Measurements from ENCODE around the gene TCF23. TPM values are rescaled to one million over a fixed set of nuclear protein-coding genes. Genes with fewer than 3 reads are reported as not detected.
"Not testable (repeated sequence)": the region's sequence is repeated elsewhere in the genome, so short reads cannot be mapped to it uniquely, and the experiment has no call there.

The TCF23 gene
- polyA plus RNA-seq, 3 donors: 0.50 to 0.66 (median 0.55) TPM

DNA sequence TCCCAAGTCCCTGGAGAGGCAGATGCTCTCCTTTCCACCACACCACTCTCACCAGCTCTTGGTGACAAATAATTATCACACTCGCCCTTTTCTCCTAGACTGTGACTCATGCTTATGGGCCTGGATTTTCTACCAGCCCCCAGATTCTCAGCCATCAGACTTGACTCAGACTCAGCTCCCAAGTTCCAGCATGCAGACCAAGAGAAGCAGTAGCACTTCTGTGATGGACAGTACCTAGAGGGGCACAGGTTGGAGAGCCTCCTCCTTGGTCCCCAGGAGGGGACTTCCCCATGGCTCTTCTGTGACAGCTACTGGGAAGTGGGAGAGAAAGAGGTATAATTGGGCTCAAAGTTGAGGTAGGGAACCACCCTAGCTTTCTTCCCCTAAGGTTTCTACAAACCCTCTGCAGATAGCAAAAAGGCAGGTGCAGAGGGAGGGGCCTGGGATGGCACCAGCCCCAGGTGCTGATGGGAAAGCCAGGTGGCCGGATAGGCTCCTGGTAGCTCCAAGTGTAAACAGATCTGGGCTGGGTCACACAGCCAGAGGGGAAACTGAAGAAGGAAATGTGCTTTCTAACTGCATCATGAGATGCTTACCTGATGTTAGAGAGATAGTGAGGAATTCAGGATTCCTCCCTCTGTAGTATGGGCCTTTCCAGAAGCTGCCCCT lies 4.1 kb downstream of the TCF23 start:
- DNase-seq: no peak

DNA sequence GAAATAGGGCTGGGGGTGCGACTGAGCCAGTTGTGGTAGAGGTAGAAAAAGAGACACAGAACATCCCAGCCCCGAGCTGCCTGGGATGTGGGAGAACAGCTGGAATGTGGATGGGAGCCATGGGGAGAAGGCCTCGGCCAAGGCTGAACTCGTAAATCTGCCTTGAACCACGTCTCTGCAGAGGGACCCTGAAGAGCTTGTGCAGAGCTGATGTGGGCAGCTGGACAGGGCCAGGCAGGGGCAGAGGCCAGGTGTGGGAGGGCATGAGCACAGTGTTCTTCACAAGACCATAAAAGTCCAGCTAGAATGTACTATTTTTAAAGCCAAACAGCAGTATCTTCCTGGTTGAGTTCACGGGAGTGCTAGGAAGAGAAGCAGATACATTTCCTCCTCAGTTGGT lies 5.7 kb downstream of the TCF23 start:
- DNase-seq: peak; percentile 63

DNA sequence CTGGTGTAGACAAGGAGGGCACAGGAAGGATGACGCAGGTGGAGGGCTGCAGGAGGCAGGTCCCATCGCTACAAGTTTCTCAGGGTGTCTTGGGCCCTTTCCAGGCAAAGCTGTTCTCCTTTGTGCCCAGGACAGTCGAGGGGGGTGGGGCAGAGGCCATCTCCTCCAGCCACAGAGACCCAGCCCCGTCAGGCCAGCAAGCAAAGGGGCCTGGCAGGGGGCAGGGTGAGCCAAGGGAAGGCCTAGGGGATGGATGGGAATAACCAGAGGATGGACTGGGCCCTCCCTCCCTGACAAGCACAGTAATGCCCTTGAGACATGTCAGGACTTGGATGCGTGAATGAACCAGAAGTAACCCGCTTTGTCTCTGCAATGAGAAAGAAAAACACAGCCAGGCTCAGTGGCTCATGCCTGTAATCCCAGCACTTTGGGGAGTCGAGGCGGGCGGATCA lies 6.3 kb downstream of the TCF23 start:
- no peak for DNase-seq

DNA sequence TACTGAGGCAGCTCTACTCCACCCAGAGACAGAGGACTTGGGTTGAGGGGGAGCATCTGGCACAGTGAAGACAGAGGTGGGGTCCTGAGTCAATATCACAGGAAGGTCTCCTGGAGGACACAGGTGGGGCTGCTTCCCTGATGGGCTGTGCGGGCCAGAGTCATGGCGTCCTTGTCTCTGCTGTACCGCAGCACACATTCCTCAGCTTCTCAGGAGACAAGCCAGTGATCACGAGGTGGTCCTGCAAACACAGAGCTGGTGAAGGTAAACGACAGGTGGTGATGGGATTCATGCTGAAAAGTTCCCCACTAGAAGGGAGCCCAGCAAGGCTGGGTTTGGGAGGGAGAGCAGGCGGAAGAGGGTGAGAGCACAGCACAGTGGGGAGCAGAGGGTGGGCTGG lies 9.7 kb downstream of the TCF23 start:
- no peak for DNase-seq

- DNase-seq: no peak
These were observed 10.5 kb downstream of the TCF23 start for GRCh38 chr2:27159271-27159670.

DNA sequence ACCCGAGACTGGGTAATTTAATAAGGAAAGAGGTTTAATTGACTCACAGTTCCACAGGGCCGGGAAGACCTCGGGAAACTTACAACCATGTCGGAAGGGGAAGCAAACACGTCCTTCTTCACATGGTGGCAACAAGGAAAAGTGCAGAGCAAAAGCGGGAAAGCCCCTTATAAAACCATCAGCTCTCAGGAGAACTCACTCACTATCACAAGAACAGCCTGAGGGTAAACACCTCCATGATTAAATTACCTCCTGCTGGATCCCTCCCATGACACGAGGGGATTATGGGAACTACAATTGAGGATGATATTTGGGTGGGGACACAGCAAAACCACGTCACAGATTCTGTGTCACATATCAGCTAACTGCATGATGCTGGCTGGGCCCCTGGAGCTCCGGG lies 11.4 kb downstream of the TCF23 start:
- no peak for DNase-seq

- no peak for DNase-seq
These were observed 13.6 kb downstream of the TCF23 start for GRCh38 chr2:27162151-27163121.

GRCh38 chr2:27164960-27165763 lies 16.4 kb downstream of the TCF23 start:
- DNase-seq: no peak

- DNase-seq: no peak
These were observed 22.0 kb downstream of the TCF23 start for GRCh38 chr2:27170581-27171337.

DNA sequence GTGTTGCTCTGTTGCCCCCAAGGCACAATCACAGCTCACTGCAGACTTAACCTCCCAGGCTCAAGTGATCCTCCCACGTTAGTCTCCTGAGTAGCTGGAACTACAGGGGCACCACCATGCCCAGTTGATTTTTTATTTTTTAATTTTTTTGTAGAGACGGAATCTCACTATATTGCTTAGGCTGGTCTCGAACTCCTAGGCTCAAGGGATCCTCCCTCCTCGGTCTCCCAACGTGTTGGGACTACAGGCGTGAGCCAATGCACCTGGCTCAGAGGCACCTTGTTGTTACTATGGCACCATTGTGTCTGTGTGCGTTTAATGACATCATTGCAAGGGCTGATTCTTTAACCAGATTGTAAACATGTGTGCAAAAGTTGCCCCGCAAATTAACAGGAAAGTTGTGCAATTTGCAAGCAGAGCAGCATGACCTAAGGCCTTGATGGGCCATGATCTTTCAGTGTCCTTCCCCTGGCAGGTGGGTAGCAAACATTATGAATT lies 22.6 kb downstream of the TCF23 start:
- DNase-seq: no peak

DNA sequence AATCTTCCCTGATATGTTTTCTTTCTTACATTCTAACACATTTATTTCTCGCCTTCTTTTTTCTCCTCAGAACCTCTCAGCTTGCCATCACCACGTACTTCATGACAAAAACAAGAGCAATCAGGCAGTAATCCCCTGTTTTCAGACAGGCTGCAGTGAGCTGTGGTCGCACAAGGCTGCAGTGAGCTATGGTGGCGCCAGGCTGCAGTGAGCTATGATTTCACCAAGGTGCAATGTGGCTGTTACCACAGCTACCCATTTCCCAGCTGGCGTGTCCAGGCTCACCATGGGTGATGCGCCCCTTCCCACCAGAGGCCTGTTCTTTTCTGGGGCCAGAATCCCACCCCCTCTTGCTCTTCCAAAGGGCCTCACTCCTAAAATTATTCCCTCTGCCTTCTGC lies 25.8 kb downstream of the TCF23 start:
- no peak for DNase-seq

DNA sequence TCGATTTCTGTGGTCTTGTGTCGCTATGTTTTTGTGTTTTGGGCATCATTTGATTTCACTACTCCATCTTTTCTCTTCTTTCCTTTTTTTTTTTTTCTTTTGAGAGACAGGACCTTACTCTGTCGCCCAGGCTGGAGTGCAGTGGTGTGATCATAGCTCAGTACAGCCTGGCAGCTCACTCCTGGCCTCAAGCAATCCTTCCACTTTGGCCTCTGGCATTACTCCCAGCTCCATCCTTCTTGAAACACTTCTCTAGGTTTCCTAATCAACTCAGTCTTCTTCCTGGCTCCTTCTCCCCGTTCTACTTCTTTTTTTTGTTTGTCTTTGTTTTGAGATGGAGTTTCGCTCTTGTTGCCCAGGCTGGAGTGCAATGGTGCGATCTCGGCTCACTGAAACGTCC lies 26.5 kb downstream of the TCF23 start:
- DNase-seq: no peak

DNA sequence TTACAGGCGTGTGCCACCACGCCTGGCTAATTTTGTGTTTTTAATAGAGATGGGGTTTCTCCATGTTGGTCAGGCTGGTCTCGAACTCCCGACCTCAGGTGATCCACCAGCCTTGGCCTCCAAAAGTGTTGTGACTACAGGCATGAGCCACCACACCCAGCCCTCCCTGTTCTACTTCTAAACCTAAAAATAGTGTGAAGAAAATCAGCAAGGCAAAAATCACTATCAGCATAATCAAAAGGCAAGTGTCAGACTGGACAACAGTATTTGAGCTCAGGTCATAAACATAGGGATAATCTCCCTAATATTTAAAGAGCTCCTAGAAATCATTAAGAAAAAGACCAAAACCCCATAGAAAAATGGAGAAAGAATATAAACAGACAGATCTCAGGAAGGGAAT lies 27.0 kb downstream of the TCF23 start:
- DNase-seq: not testable (repeated sequence)

GRCh38 chr2:27177441-27178351 lies 28.9 kb downstream of the TCF23 start:
- no peak for DNase-seq

DNA sequence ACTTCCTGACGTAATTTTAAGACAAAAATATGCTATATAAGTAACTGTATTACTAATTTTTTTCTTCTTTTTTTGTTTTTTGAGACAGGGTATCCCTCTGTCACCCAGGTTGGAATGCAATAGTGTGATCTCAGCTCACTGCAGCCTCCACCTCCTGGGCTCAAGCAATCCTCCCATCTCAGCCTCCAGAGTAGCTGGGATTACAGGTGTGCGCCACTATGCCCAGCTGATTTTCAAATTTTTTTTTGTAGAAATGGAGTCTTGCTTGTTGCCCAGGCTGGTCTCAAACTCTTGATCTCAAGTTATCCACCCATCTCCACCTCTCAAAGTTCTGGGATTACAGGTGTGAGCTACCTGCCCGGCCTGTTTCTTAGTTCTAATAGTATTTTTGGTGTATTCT lies 29.7 kb downstream of the TCF23 start:
- DNase-seq: no peak

GRCh38 chr2:27179344-27180000 lies 30.7 kb downstream of the TCF23 start:
- DNase-seq: no peak

DNA sequence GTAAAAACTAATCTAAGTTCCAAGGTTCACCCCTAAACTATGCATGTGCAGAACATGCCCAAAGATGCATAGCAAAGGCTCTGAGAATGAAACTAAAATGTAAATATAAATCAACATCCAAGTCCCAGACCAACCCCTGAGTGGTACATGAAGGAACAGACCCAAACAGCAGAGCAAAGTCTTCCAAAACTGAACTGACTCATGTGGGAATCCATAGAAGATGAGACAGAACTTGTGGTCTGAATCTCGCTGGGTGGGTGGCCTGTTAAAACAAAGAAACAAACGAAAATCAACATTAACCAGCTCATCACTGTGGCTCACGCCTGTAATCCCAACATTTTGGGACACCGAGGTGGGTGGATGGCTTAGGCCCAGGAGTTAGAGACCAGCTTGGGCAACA lies 33.5 kb downstream of the TCF23 start:
- DNase-seq: no peak

GRCh38 chr2:27184115-27184514 lies 35.3 kb downstream of the TCF23 start:
- DNase-seq: no peak

DNA sequence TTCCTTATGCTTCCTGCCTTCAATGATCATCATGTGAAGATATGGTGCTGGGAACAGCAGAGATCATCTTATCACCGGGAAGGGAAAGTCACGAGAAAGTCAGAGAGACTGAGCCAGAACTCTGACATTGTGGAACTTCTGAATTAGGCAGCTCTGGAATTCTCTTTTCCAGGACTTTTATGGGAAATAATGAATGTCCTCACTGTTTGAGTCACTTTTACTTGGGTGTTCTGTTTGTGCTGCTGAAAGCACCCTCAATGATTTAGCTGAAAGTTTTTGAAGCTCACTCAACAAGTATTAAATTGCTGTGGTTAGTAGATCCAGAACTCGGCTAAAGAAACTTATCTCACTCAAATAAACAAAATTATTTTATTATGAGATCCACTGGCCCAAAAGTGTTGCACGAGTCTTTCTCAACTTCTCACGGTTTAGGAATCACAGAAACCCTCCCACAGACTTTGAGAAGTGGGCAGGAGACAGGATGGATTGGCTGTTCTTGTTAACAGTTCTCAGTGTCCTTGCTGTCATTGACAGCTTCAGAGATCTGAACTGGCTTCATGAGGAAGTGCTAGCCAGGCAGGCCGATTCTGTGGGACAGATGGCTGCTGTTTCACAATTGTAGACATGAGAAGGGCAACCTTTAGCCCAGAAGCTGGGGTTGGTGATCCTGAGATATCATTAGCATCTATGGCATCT lies 36.7 kb downstream of the TCF23 start:
- DNase-seq: no peak

Data from renal pelvis (tissue), 4 donors.